22Rv1 (cell line): ENCODE data around the gene OLFM1.
"Not testable (repeated sequence)": the region's sequence is repeated elsewhere in the genome, so short reads cannot be mapped to it uniquely, and the experiment has no call there.

Source experiments
- H3K27ac ChIP-seq: fragments of 450-650 bp; 2 replicates; pipeline ENCODE4 v1.5.1; 2017
- CTCF ChIP-seq: fragments of 450-650 bp; IDR thresholded peaks from 2 replicates; pipeline ENCODE4 v1.5.1; 2017; ENCODE audit warnings: mild to moderate bottlenecking
- ZFX ChIP-seq: fragments of 450-650 bp; IDR thresholded peaks from 2 replicates; pipeline ENCODE4 v1.6.1; 2017; ENCODE audit warnings: antibody characterized with exemption, borderline replicate concordance

The OLFM1 gene

GRCh38 chr9:135060461-135061116, 26.9 kb upstream of the OLFM1 start:
- no peak for TF ChIP-seq ZFX
- TF ChIP-seq CTCF, result no peak
- no peak overlapping the region for H3K27ac ChIP-seq

- H3K27ac ChIP-seq, result no peak overlapping the region
- TF ChIP-seq ZFX (no peak), CTCF (no peak)
Measured at GRCh38 chr9:135061441-135061840, 26.0 kb upstream of the OLFM1 start.

DNA sequence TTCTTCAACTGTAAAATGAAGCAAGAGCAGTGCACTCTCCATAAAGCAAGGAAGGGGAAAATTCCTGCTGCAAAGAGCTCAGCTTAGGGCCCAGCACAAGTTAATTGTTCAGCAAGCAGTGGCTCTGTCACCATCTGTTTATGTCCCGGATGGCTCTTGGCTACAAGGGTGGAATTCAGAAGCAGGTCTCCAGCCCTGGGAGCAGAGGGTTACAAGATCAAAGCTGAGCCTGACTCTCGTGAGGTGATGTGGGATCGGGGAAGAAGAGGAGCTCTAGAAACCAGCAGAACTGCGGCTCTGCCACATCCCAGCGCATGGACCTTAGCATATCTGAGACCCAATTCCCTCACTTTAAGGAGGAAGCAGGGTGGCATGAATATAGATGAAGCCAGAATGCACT, 25.2 kb upstream of the OLFM1 start:
- TF ChIP-seq CTCF, result no peak

GRCh38 chr9:135063466-135063865, 24.0 kb upstream of the OLFM1 start:
- H3K27ac ChIP-seq, result not testable (repeated sequence)

More for the DNA sequence above, 25.2 kb upstream of the OLFM1 start:
- no peak overlapping the region for H3K27ac ChIP-seq

- not testable (repeated sequence) for H3K27ac ChIP-seq
Measured at GRCh38 chr9:135063888-135064287, 23.6 kb upstream of the OLFM1 start.

GRCh38 chr9:135065151-135065550, 22.3 kb upstream of the OLFM1 start:
- H3K27ac ChIP-seq, result no peak overlapping the region
- TF ChIP-seq ZFX (no peak), CTCF (no peak)

DNA sequence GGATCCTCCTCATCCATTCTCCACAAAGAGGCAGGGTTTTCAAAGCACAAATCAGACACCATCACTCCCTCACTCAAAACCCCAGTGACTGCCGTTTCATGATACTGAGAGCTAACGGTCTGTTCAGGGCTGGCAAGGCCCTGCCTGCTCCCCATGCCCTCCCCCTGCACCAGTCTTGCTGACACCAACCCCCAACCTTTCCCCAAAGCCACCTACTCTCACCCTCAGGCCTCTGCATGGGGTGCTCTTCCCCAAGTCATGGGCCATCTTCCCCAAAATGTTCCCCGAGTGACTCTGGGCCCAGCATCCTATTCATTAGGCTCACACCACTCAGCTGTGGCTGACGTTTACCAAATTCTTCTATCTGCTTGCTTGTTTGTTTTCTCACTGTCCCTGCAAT, 21.7 kb upstream of the OLFM1 start:
- TF ChIP-seq CTCF (no peak), ZFX (no peak)
- no peak overlapping the region for H3K27ac ChIP-seq

DNA sequence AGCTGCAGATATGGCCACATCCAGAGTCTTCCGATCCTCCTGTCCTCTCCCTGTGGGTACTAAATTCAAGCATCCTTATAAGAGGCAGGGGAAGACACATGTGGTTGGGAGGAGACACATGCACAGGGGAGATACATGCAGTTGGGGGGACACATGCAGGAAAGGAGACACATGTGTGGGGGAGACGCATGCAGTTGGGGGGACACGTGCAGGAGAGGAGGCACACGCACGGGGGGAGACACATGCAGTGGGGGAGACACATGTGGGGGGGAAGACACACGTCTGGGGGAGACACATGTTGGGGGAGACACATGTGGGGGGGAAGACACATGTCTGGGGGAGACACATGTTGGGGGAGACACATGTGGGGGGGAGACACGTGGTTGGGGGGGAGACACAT, 21.2 kb upstream of the OLFM1 start:
- no peak for TF ChIP-seq ZFX
- no peak for TF ChIP-seq CTCF
- no peak overlapping the region for H3K27ac ChIP-seq
